GM21381 (cell line): Measurements from ENCODE around the gene COG6.
A peak's percentile ranks its signal among the peaks of the same experiment; 100 is the strongest.

Experiments
- ATAC-seq: cut with Tn5 transposase; IDR thresholded peaks from one replicate; pipeline ENCODE4 v1.9.1; 2021; ENCODE audit warnings: mild to moderate bottlenecking, moderate library complexity; ENCODE audit not compliant: unreplicated experiment

The COG6 gene

GRCh38 chr13:39655569-39656324 lies at the start of gene COG6:
Gene COG6 (plus strand): TSS chr13:39655662. CDS start chr13:39655727, 65 bp downstream.
- peak; percentile 87 for ATAC-seq

- no peak for ATAC-seq
Observed at GRCh38 chr13:39605677-39606320, 49.7 kb upstream of the COG6 start.

GRCh38 chr13:39607876-39608275 lies 47.6 kb upstream of the COG6 start:
- no peak for ATAC-seq

GRCh38 chr13:39612023-39612637 lies 43.3 kb upstream of the COG6 start:
- no peak for ATAC-seq

GRCh38 chr13:39616087-39616694 lies 39.3 kb upstream of the COG6 start:
- no peak for ATAC-seq

- no peak for ATAC-seq
Observed at GRCh38 chr13:39618561-39618960, 36.9 kb upstream of the COG6 start.

GRCh38 chr13:39623466-39623865 lies 32.0 kb upstream of the COG6 start:
- ATAC-seq, result no peak

GRCh38 chr13:39631307-39631706 lies 24.2 kb upstream of the COG6 start:
- ATAC-seq, result no peak

- ATAC-seq, result no peak
Observed at GRCh38 chr13:39632994-39633393, 22.5 kb upstream of the COG6 start.

- no peak for ATAC-seq
Observed at GRCh38 chr13:39635564-39635963, 19.9 kb upstream of the COG6 start.

- no peak for ATAC-seq
Observed at GRCh38 chr13:39637890-39638289, 17.6 kb upstream of the COG6 start.

- ATAC-seq, result no peak
Observed at GRCh38 chr13:39641645-39642044, 13.8 kb upstream of the COG6 start.

GRCh38 chr13:39646122-39646521 lies 9.3 kb upstream of the COG6 start:
- no peak for ATAC-seq

- ATAC-seq, result peak; percentile 3
Observed at GRCh38 chr13:39655041-39655568, 357 bp upstream of the COG6 start.

GRCh38 chr13:39656325-39656677 lies 839 bp downstream of the COG6 start:
- ATAC-seq, result peak; percentile 12

GRCh38 chr13:39663508-39663907 lies 8.0 kb downstream of the COG6 start:
- ATAC-seq, result no peak

GRCh38 chr13:39663958-39664357 lies 8.5 kb downstream of the COG6 start:
- ATAC-seq, result no peak

GRCh38 chr13:39665763-39666162 lies 10.3 kb downstream of the COG6 start:
- no peak for ATAC-seq

- ATAC-seq, result no peak
Observed at GRCh38 chr13:39670445-39670844, 15.0 kb downstream of the COG6 start.

- ATAC-seq, result no peak
Observed at GRCh38 chr13:39672378-39673132, 17.1 kb downstream of the COG6 start.

GRCh38 chr13:39675904-39676303 lies 20.4 kb downstream of the COG6 start:
- no peak for ATAC-seq
